OCI-LY7 (cell line): ENCODE results near the gene TTLL7. TPM values are rescaled to one million over a fixed set of nuclear protein-coding genes. Genes with fewer than 3 reads are reported as not detected.
A peak's percentile ranks its signal among the peaks of the same experiment; 100 is the strongest.

Source experiments
- BruUV-seq: library from RNA; stranded (reverse); fragments of 400-500 nt; replicated peaks from 2 replicates; lab custom pipeline; 2021; lab: Mats Ljungman, UMichigan
- CTCF ChIA-PET: fragments of 300-600 bp; sonication (Branson Sonifier 250); formaldehyde crosslinking; loops from one replicate; lab custom pipeline; 2022; ENCODE audit warnings: antibody characterized with exemption; ENCODE audit not compliant: unreplicated experiment; lab: Charles Lee
- POLR2A ChIA-PET: fragments of 300-600 bp; sonication (Branson Sonifier 250); formaldehyde crosslinking; loops from one replicate; lab custom pipeline; 2022; ENCODE audit warnings: antibody characterized with exemption; lab: Charles Lee
- DNase-seq: peaks from one replicate; pipeline ENCODE4 v3.0.0-alpha.2; 2015; ENCODE audit warnings: low spot score
- H2AFZ ChIP-seq: fragments of 200-600 bp; sonication (generic), shearing (Covaris generic); 2 replicates; pipeline ENCODE4 v1.6.1; 2014; ENCODE audit warnings: mild to moderate bottlenecking, antibody characterized with exemption, low read length, moderate library complexity
- H3K27ac ChIP-seq: fragments of 200-600 bp; sonication (generic); 2 replicates; pipeline ENCODE4 v1.5.1; 2014; ENCODE audit warnings: mixed run types, low read depth, mild to moderate bottlenecking, moderate library complexity, low read length, inconsistent platforms; ENCODE audit not compliant: poor library complexity, severe bottlenecking
- H3K36me3 ChIP-seq: fragments of 200-600 bp; sonication (generic); 2 replicates; pipeline ENCODE4 v1.6.1; 2014; ENCODE audit warnings: mild to moderate bottlenecking, antibody characterized with exemption, low read length, moderate library complexity, mixed read lengths; ENCODE audit not compliant: insufficient read depth
- H3K4me1 ChIP-seq: fragments of 200-600 bp; sonication (generic); 2 replicates; pipeline ENCODE4 v1.5.1; 2014; ENCODE audit warnings: mild to moderate bottlenecking, low read length; ENCODE audit not compliant: insufficient read depth, poor library complexity, severe bottlenecking
- H3K4me2 ChIP-seq: fragments of 200-600 bp; sonication (generic); 2 replicates; pipeline ENCODE4 v1.6.1; 2014; ENCODE audit warnings: mild to moderate bottlenecking, low read length
- H3K4me3 ChIP-seq: fragments of 200-600 bp; sonication (generic); 2 replicates; pipeline ENCODE4 v1.5.1; 2014; ENCODE audit warnings: mild to moderate bottlenecking, low read depth, low read length; ENCODE audit not compliant: poor library complexity, severe bottlenecking
- H3K79me2 ChIP-seq: fragments of 200-600 bp; sonication (generic); 2 replicates; pipeline ENCODE4 v1.6.1; 2016; ENCODE audit warnings: low read depth, mild to moderate bottlenecking, low read length, moderate library complexity, mixed read lengths; ENCODE audit not compliant: insufficient read depth
- H3K9me2 ChIP-seq: fragments of 200-600 bp; sonication (generic); 2 replicates; pipeline ENCODE4 v1.6.1; 2016; ENCODE audit warnings: mild to moderate bottlenecking, low read length, mixed read lengths; ENCODE audit not compliant: insufficient read depth
- H3K9me3 ChIP-seq: fragments of 200-600 bp; sonication (generic); 2 replicates; pipeline ENCODE4 v1.6.1; 2014; ENCODE audit warnings: mild to moderate bottlenecking, mixed run types, low read length, mixed read lengths
- H4K20me1 ChIP-seq: fragments of 200-600 bp; sonication (generic); 2 replicates; pipeline ENCODE4 v1.6.1; 2014; ENCODE audit warnings: mild to moderate bottlenecking, antibody characterized with exemption, low read length, moderate library complexity, mixed read lengths; ENCODE audit not compliant: insufficient read depth
- CTCF ChIP-seq: fragments of 200-600 bp; sonication (generic); conservative IDR thresholded peaks from 2 replicates; pipeline ENCODE4 v1.5.1; 2014; ENCODE audit warnings: mild to moderate bottlenecking, antibody characterized with exemption, low read length, moderate library complexity, mixed read lengths
- EZH2phosphoT487 ChIP-seq: fragments of 200-600 bp; sonication (generic); IDR thresholded peaks from 2 replicates; pipeline ENCODE4 v1.6.1; 2018; ENCODE audit warnings: low read depth, borderline replicate concordance, mild to moderate bottlenecking, mixed run types, antibody characterized with exemption, low read length, moderate library complexity, mixed read lengths
- intact Hi-C: fragments of 100-400 bp; cut with micrococcal nuclease; formaldehyde crosslinking; loops from one replicate; pipeline ENCODE4 v1.10.0; 2022; ENCODE audit not compliant: unreplicated experiment
- total RNA-seq, 2 experiments: library from RNA; depleted of rRNA in 1 of 2; stranded (reverse); fragments of >200 nt in 1 of 2; shearing (Covaris generic) in 1 of 2; gene quantifications; 2 replicates each; pipeline ENCODE4 v1.2.3, GENCODE V29; 2014 to 2022

Gene TTLL7
- total RNA-seq, 2 experiments from 2014 or later: 0.76 to 0.88 TPM

- CTCF ChIA-PET: no interaction called here
- no peaks in the 10 kb centered on the region for H3K79me2 ChIP-seq
- H3K9me2 ChIP-seq: no peaks in the 10 kb centered on the region
- intact Hi-C loops: no loop called here
- BruUV-seq: no TSS peak
- H3K9me3 ChIP-seq: no peaks in the 10 kb centered on the region
- POLR2A ChIA-PET: no interaction called here
- TF ChIP-seq CTCF (no peak), EZH2phosphoT487 (no peak)
- no peak overlapping the region for H3K4me2 ChIP-seq
- H3K27ac ChIP-seq: no peak overlapping the region
- no peak for DNase-seq
- peaks cover 5% of the 10 kb centered on the region for H3K4me1 ChIP-seq
- H2AFZ ChIP-seq: no peak overlapping the region
- no peaks in the 10 kb centered on the region for H3K36me3 ChIP-seq
- no peaks in the 10 kb centered on the region for H4K20me1 ChIP-seq
- no peak overlapping the region for H3K4me3 ChIP-seq
These were observed 2.6 kb upstream of the TTLL7 start for GRCh38 chr1:84001501-84001900.

GRCh38 chr1:84000954-84001495, 2.1 kb upstream of the TTLL7 start:
- Histone ChIP-seq H4K20me1 (no peaks in the 10 kb centered on the region), H3K4me1 (peaks cover 5% of the 10 kb centered on the region), H3K4me2 (no peak overlapping the region), H3K4me3 (no peak overlapping the region), H3K79me2 (no peaks in the 10 kb centered on the region), H3K9me2 (no peaks in the 10 kb centered on the region), H3K36me3 (no peaks in the 10 kb centered on the region), H2AFZ (no peak overlapping the region), H3K27ac (no peak overlapping the region), H3K9me3 (no peaks in the 10 kb centered on the region)
- intact Hi-C loops: no loop called here
- no TSS peak for BruUV-seq
- DNase-seq: no peak
- ChIA-PET CTCF (no interaction called here), POLR2A (interaction anchor here (0.6 kb wide), 1 partner anchor 92 kb away, joined by 4 read pairs; no protein-coding TSS in a partner anchor)
- TF ChIP-seq EZH2phosphoT487: no peak
- TF ChIP-seq CTCF: no peak

GRCh38 chr1:84000196-84000885, 1.4 kb upstream of the TTLL7 start:
- intact Hi-C loops: no loop called here
- no peak for DNase-seq
- BruUV-seq: no TSS peak
- H3K9me2 ChIP-seq: no peaks in the 10 kb centered on the region
- ChIA-PET CTCF (no interaction called here), POLR2A (interaction anchor here (0.6 kb wide), 1 partner anchor 93 kb away, joined by 4 read pairs; no protein-coding TSS in a partner anchor)
- H2AFZ ChIP-seq: peak overlapping the region; percentile 96; the same call in 1 of the 2 replicates
- peaks cover 5% of the 10 kb centered on the region for H3K4me1 ChIP-seq
- no peaks in the 10 kb centered on the region for H4K20me1 ChIP-seq
- H3K36me3 ChIP-seq: no peaks in the 10 kb centered on the region
- no peak for TF ChIP-seq CTCF
- no peak for TF ChIP-seq EZH2phosphoT487
- peak overlapping the region; percentile 72; the same call in 1 of the 2 replicates for H3K4me2 ChIP-seq
- H3K9me3 ChIP-seq: no peaks in the 10 kb centered on the region
- H3K79me2 ChIP-seq: no peaks in the 10 kb centered on the region
- H3K4me3 ChIP-seq: no peak overlapping the region
- H3K27ac ChIP-seq: no peak overlapping the region
